ENCODE data around the gene LDAH. TPM values are rescaled to one million over a fixed set of nuclear protein-coding genes. Genes with fewer than 3 reads are reported as not detected.

The LDAH gene
- total RNA-seq, 4 donors from 2014 or later, result 8.2 to 14.1 (median 10.9) TPM

DNA sequence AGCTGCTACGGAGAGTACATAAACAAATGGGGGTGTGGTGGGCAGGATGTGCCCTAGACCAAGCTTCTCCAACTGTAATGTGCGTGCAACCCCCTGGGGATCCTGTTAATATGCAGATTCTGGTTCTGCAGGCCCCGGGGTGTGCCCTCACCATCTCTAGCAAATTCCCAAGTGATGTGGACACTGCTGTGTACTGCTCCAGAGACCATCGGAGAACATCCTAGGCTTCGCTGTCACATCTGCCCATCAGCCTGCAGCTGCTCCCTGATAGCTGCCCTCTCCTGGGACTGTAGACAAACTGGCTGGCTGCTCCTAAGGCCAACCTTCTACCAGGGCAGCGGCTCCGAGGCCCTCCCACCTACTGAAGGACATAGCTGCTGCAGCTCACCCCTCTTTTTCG lies 175.2 kb downstream of the LDAH start:
- TF ChIP-seq, protein P1, sequence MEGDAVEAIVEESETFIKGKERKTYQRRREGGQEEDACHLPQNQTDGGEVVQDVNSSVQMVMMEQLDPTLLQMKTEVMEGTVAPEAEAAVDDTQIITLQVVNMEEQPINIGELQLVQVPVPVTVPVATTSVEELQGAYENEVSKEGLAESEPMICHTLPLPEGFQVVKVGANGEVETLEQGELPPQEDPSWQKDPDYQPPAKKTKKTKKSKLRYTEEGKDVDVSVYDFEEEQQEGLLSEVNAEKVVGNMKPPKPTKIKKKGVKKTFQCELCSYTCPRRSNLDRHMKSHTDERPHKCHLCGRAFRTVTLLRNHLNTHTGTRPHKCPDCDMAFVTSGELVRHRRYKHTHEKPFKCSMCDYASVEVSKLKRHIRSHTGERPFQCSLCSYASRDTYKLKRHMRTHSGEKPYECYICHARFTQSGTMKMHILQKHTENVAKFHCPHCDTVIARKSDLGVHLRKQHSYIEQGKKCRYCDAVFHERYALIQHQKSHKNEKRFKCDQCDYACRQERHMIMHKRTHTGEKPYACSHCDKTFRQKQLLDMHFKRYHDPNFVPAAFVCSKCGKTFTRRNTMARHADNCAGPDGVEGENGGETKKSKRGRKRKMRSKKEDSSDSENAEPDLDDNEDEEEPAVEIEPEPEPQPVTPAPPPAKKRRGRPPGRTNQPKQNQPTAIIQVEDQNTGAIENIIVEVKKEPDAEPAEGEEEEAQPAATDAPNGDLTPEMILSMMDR (IDR thresholded peaks at IDR 0.05), result no peak
- DNase-seq (ENCODE audit: low spot score) (no peak), ATAC-seq (ENCODE audit: low FRiP score) (no peak)

DNA sequence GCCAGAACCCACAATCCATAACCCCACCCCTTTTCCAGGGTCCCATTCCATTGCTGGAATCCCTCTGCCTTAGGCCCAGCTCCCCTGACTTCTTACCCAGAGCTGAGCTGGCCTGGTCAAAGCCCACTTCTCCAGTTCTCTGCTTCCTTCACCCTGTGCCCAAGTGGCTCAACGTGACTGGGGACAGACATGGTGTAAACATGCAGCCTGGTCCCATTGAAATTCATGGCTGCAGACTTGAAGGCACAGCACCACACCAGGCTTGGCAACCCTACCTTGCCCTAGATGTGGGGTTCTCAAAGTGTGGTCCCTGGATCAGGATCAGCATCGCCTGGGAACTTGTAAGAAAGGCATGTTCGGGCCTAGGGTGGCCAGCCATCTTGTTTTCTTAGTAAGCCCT lies 175.7 kb downstream of the LDAH start:
- TF ChIP-seq, protein P1 (IDR thresholded peaks at IDR 0.05), result no peak
- DNase-seq (ENCODE audit: low spot score) (no peak), ATAC-seq (ENCODE audit: low FRiP score) (no peak)

DNA sequence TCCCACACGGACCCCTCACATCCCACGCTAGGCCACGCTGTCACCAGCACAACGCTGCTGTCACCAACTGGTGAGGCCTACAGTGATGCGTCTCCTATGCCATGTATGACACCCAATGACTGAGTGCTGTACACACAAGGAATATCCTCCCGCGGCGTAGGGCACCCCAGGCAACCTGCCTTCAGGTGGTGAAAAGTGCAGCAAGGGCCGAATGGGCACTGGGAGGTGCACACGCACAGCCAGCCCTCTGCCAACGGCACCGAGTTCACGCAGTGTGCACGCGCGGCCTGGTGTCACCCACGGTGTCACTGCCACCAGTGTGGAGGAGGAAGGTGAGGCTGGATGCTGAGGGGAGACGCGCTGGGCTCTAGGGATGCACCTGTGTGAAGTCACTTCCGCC lies 176.5 kb downstream of the LDAH start:
- ATAC-seq (ENCODE audit: low FRiP score) (no peak), DNase-seq (ENCODE audit: low spot score) (no peak)
- TF ChIP-seq, protein P1 (IDR thresholded peaks at IDR 0.05), result no peak

- ATAC-seq (ENCODE audit: low FRiP score) (no peak), DNase-seq (ENCODE audit: low spot score) (no peak)
- TF ChIP-seq, protein P1 (IDR thresholded peaks at IDR 0.05), result no peak
Measured at GRCh38 chr2:20645761-20646160, 177.1 kb downstream of the LDAH start.

DNA sequence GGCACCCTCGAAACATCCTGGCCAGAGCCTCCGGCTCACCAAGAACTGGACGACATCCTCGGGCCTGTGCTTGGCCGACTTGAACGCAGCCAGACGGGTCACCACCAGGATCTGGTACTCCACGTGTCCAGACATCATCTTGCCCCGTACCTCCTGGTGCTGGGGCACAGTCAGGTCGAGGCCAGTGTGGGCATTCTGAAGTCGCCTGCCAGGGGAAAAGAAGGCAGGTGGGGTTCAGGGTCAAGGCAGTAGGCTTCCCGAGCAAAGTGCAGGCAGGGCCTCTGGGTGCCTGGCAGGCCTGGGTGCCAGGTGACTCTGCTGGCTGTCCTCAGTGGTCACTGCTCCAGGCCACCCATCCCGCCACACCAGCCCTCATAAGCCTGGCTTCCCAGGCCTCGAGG lies 177.6 kb downstream of the LDAH start:
- DNase-seq (ENCODE audit: low spot score), result no peak
- TF ChIP-seq, protein P1 (IDR thresholded peaks at IDR 0.05), result no peak
- no peak for ATAC-seq (ENCODE audit: low FRiP score)

GRCh38 chr2:20643826-20644225 lies 179.1 kb downstream of the LDAH start:
- no peak for ATAC-seq (ENCODE audit: low FRiP score)
- TF ChIP-seq, protein P1 (IDR thresholded peaks at IDR 0.05), result no peak
- no peak for DNase-seq (ENCODE audit: low spot score)

DNA sequence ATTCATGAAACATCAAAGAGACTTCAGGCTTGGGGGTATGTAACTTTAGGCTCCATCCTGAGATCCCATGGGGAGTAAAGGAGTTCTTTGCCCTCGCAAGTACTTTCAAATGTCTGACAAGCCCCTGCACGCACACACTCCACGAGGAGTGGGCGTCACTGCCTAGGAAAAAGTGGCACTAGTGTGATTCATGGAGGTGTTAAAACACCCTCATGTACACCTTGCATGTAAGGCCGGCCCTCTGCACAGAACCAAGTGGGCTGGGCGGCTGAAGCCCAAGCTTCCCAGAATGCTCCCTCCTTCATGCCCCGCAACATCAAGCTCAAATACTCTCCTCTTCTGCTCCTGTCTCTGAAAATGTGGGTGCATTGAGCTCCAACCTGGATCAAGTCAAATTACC lies 179.8 kb downstream of the LDAH start:
- ATAC-seq (ENCODE audit: low FRiP score), result no peak
- no peak for DNase-seq (ENCODE audit: low spot score)
- TF ChIP-seq, protein P1 (IDR thresholded peaks at IDR 0.05), result no peak
